Left lung (tissue), 10 donors: ENCODE data around the gene CCDC146. TPM values are rescaled to one million over a fixed set of nuclear protein-coding genes. Genes with fewer than 3 reads are reported as not detected.

Experiments used
- ATAC-seq: fragments of 200-7000 bp; cut with Tn5 transposase; one replicate; pipeline ENCODE4 v1.9.1; 2020; ENCODE audit warnings: moderate library complexity
- DNase-seq, 4 donors: peaks; one replicate each; pipeline ENCODE4 v3.0.0-alpha.2; 2013 to 2020
- H3K27ac ChIP-seq, 2 donors: fragments of 200-600 bp; sonication (generic) in 1 of 2; one replicate each; pipeline versions ENCODE4 v1.5.0 to v1.8.0; 2020 to 2021
- H3K27me3 ChIP-seq, 2 donors: fragments of 200-600 bp; sonication (generic) in 1 of 2; one replicate each; pipeline versions ENCODE4 v1.5.0 to v1.8.0; 2020 to 2021
- H3K36me3 ChIP-seq, 2 donors: fragments of 200-600 bp; sonication (generic) in 1 of 2; one replicate each; pipeline versions ENCODE4 v1.5.0 to v1.8.0; 2020 to 2021
- H3K4me1 ChIP-seq, 2 donors: fragments of 200-600 bp; one replicate each; pipeline ENCODE4 v1.8.0; 2021
- H3K4me3 ChIP-seq, 2 donors: fragments of 200-600 bp; sonication (generic) in 1 of 2; one replicate each; pipeline versions ENCODE4 v1.5.0 to v1.8.0; 2020 to 2021; ENCODE audit warnings: mild to moderate bottlenecking in 1 of 2
- H3K9me3 ChIP-seq, 2 donors: fragments of 200-600 bp; sonication (generic) in 1 of 2; one replicate each; pipeline versions ENCODE4 v1.5.0 to v1.8.0; 2020 to 2021
- CTCF ChIP-seq, 2 donors: fragments of 200-600 bp; sonication (generic) in 1 of 2; IDR thresholded peaks; one replicate each; pipeline versions ENCODE4 v1.5.0 to v1.8.0; 2021; ENCODE audit warnings: antibody characterized with exemption in 2 of 2
- intact Hi-C, 2 donors: fragments of 100-400 bp; cut with DNase I; formaldehyde crosslinking; loops; one replicate each; pipeline versions ENCODE4 v1.11.2 to v1.14.2; 2022
- polyA plus RNA-seq, 6 donors: library from polyadenylated mRNA; unstranded; fragments of 120-200 nt; gene quantifications; one replicate each; pipeline ENCODE4 v1.2.1, GENCODE V29; 2013; ENCODE audit not compliant: insufficient read length in 6 of 6
- total RNA-seq, 2 donors: library from RNA; stranded (reverse); fragmentation: NEBNext Ultra II Directional; extraction: Animal tissue kit (Norgen Biotek cat#: 25700); gene quantifications; one replicate each; pipeline ENCODE4 v1.2.1, GENCODE V29; 2021
- donor health status: DM: no; HTN: yes; CAD: no.
- donor health status: DM: no; HTN: no; CAD: no.

Gene CCDC146
- total and polyA plus RNA-seq, 8 donors: 3.9 to 29.8 (median 18.7) TPM

- Histone ChIP-seq H3K4me3 (no peak overlapping the region), H3K27ac (no peak overlapping the region), H3K36me3 (no peaks in the 10 kb centered on the region), H3K4me1 (peaks cover 0 to 16% of the 10 kb centered on the region in 2 donors), H3K27me3 (no peaks in the 10 kb centered on the region), H3K9me3 (no peaks in the 10 kb centered on the region)
- DNase-seq (no peak), ATAC-seq (no peak)
- no peak for TF ChIP-seq CTCF (IDR thresholded peaks at IDR 0.05)
- intact Hi-C loops: no loop called here
These were observed 58.7 kb downstream of the CCDC146 start for GRCh38 chr7:77181015-77181595.

- H3K27me3 ChIP-seq: no peaks in the 10 kb centered on the region
- H3K36me3 ChIP-seq: no peaks in the 10 kb centered on the region
- no peak overlapping the region for H3K27ac ChIP-seq
- H3K9me3 ChIP-seq: no peaks in the 10 kb centered on the region
- intact Hi-C loops: no loop called here
- ATAC-seq: no peak
- peaks cover 0 to 17% of the 10 kb centered on the region in 2 donors for H3K4me1 ChIP-seq
- no peak for DNase-seq
- H3K4me3 ChIP-seq: no peak overlapping the region
- TF ChIP-seq CTCF (IDR thresholded peaks at IDR 0.05): no peak
These were observed 59.3 kb downstream of the CCDC146 start for GRCh38 chr7:77181734-77182133.

GRCh38 chr7:77182261-77182660, 59.8 kb downstream of the CCDC146 start:
- Histone ChIP-seq H3K27ac (no peak overlapping the region), H3K4me3 (no peak overlapping the region), H3K9me3 (no peaks in the 10 kb centered on the region), H3K4me1 (peaks cover 0 to 21% of the 10 kb centered on the region in 2 donors), H3K27me3 (no peaks in the 10 kb centered on the region), H3K36me3 (no peaks in the 10 kb centered on the region)
- intact Hi-C loops: no loop called here
- DNase-seq (no peak), ATAC-seq (no peak)
- no peak for TF ChIP-seq CTCF (IDR thresholded peaks at IDR 0.05)

GRCh38 chr7:77184463-77184862, 62.0 kb downstream of the CCDC146 start:
- no peak overlapping the region for H3K4me3 ChIP-seq
- no peak for DNase-seq
- intact Hi-C loops: no loop called here
- TF ChIP-seq CTCF (IDR thresholded peaks at IDR 0.05): no peak
- H3K27me3 ChIP-seq: no peaks in the 10 kb centered on the region
- no peaks in the 10 kb centered on the region for H3K9me3 ChIP-seq
- no peak for ATAC-seq
- peaks cover 0 to 38% of the 10 kb centered on the region in 2 donors for H3K4me1 ChIP-seq
- no peaks in the 10 kb centered on the region for H3K36me3 ChIP-seq
- no peak overlapping the region for H3K27ac ChIP-seq

GRCh38 chr7:77184990-77185389, 62.6 kb downstream of the CCDC146 start:
- no peaks in the 10 kb centered on the region for H3K27me3 ChIP-seq
- H3K36me3 ChIP-seq: no peaks in the 10 kb centered on the region
- intact Hi-C loops: no loop called here
- ATAC-seq (no peak), DNase-seq (no peak)
- no peak for TF ChIP-seq CTCF (IDR thresholded peaks at IDR 0.05)
- peaks cover 0 to 43% of the 10 kb centered on the region in 2 donors for H3K4me1 ChIP-seq
- no peaks in the 10 kb centered on the region for H3K9me3 ChIP-seq
- H3K27ac ChIP-seq: no peak overlapping the region
- H3K4me3 ChIP-seq: no peak overlapping the region
